Inflammatory macrophage treated with lipopolysaccharide for 4 hours (primary cell): ENCODE results near the gene ZDHHC14.

Experiments
- DNase-seq: peaks from one replicate; pipeline ENCODE4 v3.0.0-alpha.2; 2020

ZDHHC14 gene

DNA sequence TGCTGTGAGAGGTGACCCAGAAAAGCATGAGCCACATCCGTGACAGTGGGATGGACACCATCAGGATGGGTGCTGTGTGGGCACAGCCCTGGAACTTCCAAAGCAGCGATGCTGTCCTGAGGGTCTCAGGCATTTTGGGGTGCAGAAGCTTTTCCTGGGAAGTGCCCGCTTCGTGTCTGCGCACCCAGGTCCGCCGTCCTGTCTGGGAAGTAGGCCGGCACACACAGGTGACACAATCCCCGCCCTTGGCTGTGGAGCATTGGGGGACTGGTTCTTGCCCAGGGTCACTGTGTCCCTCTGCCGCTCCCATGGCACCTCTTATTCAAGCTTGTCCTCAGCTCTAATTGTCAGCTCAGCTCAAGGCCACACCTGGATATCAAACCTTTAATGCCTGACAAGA is 112.6 kb downstream of the ZDHHC14 start:
- no peak for DNase-seq

DNA sequence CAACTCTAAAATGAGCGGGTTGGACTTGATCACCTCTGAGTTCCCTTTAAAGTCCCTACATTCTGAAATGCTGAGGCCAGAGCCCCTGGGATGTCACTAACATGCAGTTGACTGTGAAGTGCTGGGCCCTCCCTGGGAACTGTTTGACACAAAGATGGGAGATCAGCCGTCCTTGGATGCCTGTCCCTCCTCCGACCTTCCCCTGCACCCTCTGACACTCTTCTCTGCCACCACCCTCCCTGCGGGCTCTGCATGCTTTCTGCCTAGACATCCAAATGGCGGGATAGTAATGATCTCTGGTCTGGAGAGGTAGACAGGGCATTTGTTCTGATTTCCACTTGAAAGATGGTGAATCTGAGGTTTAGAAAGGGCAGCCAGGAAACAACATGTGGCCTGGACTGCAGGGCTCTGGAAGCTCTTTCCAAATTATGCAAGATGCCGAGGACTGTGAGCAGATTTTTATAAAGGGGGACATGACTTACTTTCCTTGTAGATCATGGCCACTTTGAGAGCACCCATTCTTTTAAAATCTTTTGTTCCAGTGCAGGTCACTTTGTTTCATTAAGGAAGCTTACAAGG is 113.2 kb downstream of the ZDHHC14 start:
- DNase-seq, result no peak

GRCh38 chr6:157496534-157497095 is 115.6 kb downstream of the ZDHHC14 start:
- DNase-seq, result no peak

- DNase-seq, result no peak
Observed at GRCh38 chr6:157497579-157497978, 116.6 kb downstream of the ZDHHC14 start.

- no peak for DNase-seq
Observed at GRCh38 chr6:157498817-157499216, 117.8 kb downstream of the ZDHHC14 start.

DNA sequence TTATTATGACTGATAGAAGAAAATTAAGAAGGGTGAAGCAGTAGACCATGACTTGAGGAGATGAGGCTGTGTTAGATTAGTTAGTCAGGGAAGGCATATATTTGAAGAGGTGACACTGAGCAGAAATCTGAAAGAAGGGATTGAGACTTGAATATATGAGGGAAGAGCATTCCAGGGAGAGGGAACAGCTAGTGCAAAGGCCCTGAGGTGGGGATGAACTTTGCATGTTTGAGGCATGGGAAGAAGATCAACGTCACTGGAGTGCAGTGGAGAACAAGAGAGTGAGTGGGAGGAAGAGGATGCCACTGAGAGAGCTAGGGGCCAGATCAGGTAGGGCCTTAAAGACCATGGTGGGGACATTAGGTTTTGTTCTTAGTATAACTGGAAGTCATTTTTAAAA is 119.0 kb downstream of the ZDHHC14 start:
- DNase-seq, result no peak

DNA sequence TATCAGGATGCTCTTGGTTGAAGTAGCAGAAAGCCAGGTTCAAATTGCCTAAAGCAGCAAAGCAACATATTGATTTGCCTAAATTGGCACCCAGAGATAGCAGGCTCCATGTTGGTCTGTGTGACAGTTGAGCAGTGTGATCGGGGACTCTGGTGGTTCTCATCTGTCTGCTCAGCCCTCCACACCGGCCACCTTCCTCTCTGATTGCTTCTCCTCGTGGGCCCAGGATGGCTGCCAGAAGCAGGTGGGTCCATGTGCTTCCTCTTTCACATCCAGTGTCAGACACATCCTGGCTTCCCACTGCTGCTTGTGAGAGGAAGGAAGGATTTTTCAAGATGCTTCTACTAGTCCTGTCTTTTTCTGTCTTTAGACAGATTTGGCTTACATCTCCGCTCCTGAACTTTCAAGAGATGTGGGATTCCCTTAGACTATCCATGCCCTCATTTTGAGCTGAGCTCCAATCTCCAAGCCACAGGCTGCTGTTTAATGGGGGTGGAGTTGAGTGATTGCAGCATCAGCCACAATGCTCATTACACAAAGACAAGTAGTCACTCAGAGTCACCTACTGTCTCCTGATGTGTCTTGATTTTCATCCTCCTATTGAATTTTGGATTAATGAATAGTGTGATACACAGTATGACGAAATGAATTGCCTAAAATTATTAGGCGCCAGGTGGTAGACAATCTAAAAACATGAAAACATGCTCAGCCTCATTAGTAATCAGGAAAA is 122.2 kb downstream of the ZDHHC14 start:
- no peak for DNase-seq

- no peak for DNase-seq
Observed at GRCh38 chr6:157505912-157506491, 125.0 kb downstream of the ZDHHC14 start.

DNA sequence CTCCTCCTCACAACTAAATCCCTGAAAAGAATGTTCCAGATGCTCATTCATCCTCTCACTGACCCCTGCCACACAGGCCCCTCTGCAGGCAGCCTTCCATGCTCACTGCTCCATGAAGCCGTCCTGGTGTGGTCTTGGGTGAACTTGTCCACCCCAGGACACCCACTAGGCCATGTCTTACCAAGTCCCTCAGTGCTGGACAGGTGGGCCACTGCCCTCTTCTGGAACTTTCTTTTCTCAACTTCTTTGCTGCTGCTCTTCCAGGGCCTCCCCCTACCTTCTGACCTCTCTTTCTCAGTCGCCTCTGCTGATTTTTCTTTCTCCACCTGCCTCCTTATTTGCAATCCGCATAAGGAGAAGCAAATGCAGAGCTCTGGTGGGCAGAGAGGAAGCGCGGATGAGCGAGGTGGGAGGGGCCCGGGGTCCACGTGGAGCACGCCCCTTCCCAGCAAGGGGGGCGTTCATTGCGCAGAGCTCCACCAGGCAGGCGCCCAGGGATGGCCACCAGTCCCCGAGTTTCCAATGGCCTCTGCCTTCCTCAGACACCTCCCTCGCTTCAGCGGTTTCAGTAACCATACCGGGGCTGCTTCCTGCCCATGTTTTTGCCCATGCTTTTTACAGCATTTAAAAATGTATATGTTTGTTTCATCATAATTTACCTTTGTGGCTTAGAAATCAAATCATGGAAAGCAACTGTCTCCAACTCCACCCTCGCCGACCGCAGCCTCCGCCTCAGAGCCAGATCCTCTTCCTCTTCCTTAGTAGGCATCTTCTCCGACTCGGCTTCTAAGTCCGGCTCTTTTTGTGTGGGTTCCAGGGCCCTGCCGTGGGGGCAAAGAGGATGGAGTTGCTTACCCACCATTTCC is 129.6 kb downstream of the ZDHHC14 start:
- peak; percentile 33 for DNase-seq

- DNase-seq, result no peak
Observed at GRCh38 chr6:157511682-157512381, 130.8 kb downstream of the ZDHHC14 start.

GRCh38 chr6:157512382-157512682 is 131.3 kb downstream of the ZDHHC14 start:
- DNase-seq, result no peak

DNA sequence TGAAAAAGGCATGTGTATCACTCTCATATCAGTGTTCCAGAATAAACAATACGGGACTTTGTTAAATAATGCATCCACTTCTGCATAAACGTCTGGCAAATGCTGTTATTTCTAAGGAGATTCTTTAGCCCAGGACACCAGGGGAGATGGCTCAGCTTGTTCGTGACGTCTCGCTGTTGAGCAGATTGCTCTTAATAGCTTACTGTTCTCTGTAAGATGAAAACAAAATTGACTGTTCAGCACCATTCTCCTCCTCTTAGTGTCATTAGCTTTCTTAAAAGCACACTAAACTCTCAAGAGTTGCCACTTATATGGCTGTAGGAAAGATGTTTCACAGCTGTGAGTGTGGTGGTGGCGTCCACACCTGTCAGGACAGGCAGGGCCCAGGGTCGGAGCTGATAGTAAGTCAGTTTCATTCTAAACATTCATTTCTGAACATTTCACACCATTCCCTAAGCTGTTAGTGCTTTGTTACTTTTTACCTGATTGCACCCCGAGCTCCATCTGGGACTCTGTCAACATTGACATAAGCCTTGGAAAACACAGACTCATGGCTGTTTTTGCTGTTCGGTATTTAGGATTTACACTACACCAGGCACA is 132.1 kb downstream of the ZDHHC14 start:
- DNase-seq, result no peak

DNA sequence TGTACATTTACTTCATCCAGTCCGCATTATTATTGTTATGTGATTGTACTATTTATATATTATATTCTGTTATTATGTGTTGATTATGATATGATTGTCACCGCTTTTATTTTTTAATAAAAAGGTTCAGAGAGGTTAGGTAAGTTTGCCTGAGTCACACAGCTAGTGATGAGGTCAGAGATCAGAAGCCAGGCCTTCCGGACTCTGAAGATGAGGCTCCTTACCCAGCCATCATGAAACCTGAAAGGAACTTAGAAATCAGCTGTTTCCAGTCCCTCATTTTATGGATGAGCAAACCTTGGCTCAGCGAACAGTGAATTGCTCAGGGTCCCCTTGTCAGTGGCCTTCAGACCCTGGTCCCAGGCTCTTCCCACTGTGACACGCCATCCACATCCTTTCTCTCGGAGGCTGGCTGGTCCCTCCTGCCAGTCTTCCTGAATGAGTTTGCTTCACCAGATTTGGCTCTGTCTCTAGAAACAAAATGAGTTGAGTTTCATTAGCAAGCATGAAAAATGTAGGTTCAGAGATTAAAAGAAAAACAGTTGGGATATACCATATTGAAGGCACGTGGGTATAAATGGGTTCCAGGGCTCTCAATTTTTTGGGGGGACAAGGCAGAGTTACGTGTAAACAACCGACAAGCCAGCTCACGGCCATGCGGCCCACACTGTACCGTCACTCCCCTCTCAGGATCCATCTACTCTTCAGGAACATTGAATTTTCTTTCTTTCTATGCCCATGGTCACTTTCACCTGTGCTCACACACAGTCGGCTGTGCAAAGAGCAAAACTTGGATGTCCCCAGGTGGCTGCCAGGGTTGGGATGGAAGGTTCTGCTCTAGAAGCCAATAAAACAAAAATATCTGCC is 132.9 kb downstream of the ZDHHC14 start:
- no peak for DNase-seq

- DNase-seq, result peak; percentile 59
Observed at GRCh38 chr6:157514659-157515496, 133.9 kb downstream of the ZDHHC14 start.

DNA sequence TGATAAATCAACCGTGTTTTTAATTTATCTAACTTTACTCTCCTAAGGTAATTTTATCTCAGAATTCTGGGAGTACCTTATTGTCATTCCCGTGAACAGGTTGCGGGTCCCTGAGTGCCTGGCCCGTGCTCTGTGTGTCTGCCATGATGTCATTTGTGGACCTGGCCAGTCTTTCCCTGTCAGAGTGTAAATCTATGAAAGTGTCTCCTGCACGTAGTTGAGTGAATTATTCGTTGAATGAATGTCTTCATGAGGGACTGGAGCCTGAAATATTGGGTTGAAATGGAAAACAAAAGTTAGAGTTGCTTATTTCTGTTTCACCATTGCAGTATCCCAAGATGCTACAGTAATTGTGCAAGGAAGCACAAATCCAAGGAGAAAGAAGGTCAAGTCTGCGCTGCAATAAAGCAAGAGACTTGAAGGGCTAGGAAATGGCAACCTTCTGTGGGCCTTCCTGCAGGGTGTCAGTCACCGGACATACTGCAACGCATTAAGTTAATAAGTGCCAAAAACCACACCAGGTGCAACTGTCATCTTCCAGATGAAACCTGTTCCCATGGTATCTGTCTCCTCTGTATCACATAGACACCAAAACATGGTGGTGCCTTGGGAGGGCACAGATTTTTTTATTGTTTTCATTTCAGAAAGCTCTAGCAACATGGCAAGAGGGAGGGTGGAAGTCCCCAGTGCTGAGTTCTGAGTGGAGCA is 135.5 kb downstream of the ZDHHC14 start:
- no peak for DNase-seq

- DNase-seq, result no peak
Observed at GRCh38 chr6:157517601-157518359, 136.8 kb downstream of the ZDHHC14 start.

- no peak for DNase-seq
Observed at GRCh38 chr6:157518397-157519250, 137.6 kb downstream of the ZDHHC14 start.
